Stimulated activated CD8-positive, alpha-beta memory T cell treated with anti-CD3 and anti-CD28 coated beads, Interleukin-4, amount 100 ng/mL, for 1 hour (primary cell): ENCODE data around the gene AGAP3.
"Not testable (repeated sequence)": the region's sequence is repeated elsewhere in the genome, so short reads cannot be mapped to it uniquely, and the experiment has no call there.

Experiments used
- DNase-seq, 2 donors: peaks; one replicate each; pipeline ENCODE4 v3.0.0-alpha.2; 2020; ENCODE audit warnings: low read depth in 2 of 2, low spot score in 1 of 2

The AGAP3 gene

GRCh38 chr7:151085691-151086620 is at the start of gene AGAP3:
Gene AGAP3, plus strand, starts transcription at chr7:151086475. Its CDS starts 267 bp downstream, at chr7:151086742.
- no peak for DNase-seq

GRCh38 chr7:151038951-151039849 is 47.1 kb upstream of the AGAP3 start:
- DNase-seq = no peak

- DNase-seq = no peak
These were observed 46.3 kb upstream of the AGAP3 start for GRCh38 chr7:151039850-151040548.

GRCh38 chr7:151040616-151041375 is 45.5 kb upstream of the AGAP3 start:
- DNase-seq = no peak

- not testable (repeated sequence) for DNase-seq
These were observed 42.8 kb upstream of the AGAP3 start for GRCh38 chr7:151043449-151043848.

GRCh38 chr7:151043959-151044358 is 42.3 kb upstream of the AGAP3 start:
- DNase-seq = no peak

GRCh38 chr7:151045262-151045661 is 41.0 kb upstream of the AGAP3 start:
- DNase-seq = no peak

GRCh38 chr7:151045967-151046366 is 40.3 kb upstream of the AGAP3 start:
- no peak for DNase-seq

- no peak for DNase-seq
These were observed 39.4 kb upstream of the AGAP3 start for GRCh38 chr7:151046603-151047573.

- DNase-seq = no peak
These were observed 38.1 kb upstream of the AGAP3 start, which contains the start of gene ASIC3 for GRCh38 chr7:151047976-151048815. Gene ASIC3, plus strand, starts transcription at chr7:151048531. Its CDS starts 355 bp downstream, at chr7:151048886.

- no peak for DNase-seq
These were observed 37.3 kb upstream of the AGAP3 start for GRCh38 chr7:151048911-151049463.

GRCh38 chr7:151051108-151051507 is 35.2 kb upstream of the AGAP3 start:
- DNase-seq = no peak

- no peak for DNase-seq
These were observed 33.2 kb upstream of the AGAP3 start for GRCh38 chr7:151053096-151053495.

- no peak for DNase-seq
These were observed 32.5 kb upstream of the AGAP3 start for GRCh38 chr7:151053751-151054150.

GRCh38 chr7:151056283-151056665 is 30.0 kb upstream of the AGAP3 start:
- DNase-seq = no peak

- DNase-seq = no peak
These were observed 29.4 kb upstream of the AGAP3 start for GRCh38 chr7:151056666-151057505.

GRCh38 chr7:151057506-151057988 is 28.7 kb upstream of the AGAP3 start, which contains the start of gene CDK5:
Gene CDK5, minus strand, starts transcription at chr7:151057897. Its CDS starts 49 bp downstream, at chr7:151057848.
- no peak for DNase-seq
